GM18907 (cell line): ENCODE results near the gene JMJD4.

Experiments used
- ATAC-seq: cut with Tn5 transposase; IDR thresholded peaks from one replicate; pipeline ENCODE4 v1.9.1; 2021; ENCODE audit warnings: mild to moderate bottlenecking, moderate library complexity; ENCODE audit not compliant: unreplicated experiment

Gene JMJD4

GRCh38 chr1:227769047-227769935 lies 34.2 kb upstream of the JMJD4 start:
- no peak for ATAC-seq

GRCh38 chr1:227768640-227769039 lies 33.5 kb upstream of the JMJD4 start:
- no peak for ATAC-seq

GRCh38 chr1:227768125-227768439 lies 33.0 kb upstream of the JMJD4 start:
- ATAC-seq: no peak

DNA sequence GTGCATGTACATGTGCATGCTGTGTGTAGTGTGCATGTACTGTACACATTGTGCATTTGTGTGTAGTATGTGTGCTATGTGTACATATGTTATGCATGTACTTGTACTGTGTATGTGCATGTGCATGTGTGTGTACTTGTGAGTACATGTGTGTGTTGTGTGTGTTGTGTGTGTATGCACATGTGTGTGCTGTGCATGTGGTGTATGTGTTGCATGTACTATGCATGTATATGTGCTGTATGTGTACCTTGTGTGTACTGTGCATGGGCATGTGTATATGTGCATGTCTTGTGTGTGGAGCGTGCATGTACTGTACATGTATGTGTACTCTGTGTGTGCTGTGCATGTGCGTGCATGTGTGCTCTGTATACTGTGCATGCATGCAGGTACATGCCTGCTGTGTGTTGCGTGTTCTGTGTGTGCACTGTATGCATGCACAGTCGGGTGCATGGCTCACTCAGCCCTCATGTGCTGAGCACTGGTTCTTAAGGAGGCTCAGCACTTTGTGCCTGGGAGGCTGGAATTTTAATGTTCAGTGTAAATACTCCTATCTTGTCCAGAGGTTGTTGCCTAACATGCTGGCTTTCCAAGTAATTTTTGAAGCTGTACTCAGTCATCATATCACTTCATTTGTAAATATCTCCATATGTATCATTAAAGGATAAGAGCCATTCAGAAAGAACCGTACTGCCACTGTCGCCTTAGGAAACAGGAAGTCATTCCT lies 32.5 kb upstream of the JMJD4 start:
- no peak for ATAC-seq

DNA sequence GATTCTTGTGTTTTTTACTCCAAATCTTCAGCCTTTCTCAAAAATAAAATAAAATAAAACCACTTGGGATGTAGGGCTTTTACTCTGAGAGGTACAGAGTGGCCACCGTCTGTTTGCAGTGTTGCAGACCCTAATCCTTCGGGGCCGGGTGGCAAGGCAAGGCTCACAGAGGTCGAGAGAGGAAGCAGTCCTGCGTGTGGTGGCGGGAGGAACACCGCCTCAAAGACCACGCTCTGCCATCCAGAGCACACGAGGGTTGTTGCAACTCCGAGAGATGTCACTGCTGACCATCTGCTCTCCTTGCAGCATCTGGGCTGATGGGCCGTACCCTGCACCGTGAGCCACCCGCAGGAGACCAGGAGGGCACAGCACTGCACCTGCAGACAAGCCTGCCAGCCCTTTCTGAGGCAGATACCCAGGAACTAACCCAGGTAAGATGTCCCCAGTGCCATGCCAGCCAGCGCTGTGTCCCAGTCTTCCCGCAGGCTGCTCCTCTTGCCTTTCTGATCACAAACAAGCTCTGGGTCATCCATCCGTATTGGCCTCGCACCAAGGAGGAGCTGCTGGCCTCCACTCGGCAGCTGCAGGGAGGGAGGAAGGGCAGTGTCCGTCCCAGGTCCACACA lies 31.7 kb upstream of the JMJD4 start:
- ATAC-seq: no peak

DNA sequence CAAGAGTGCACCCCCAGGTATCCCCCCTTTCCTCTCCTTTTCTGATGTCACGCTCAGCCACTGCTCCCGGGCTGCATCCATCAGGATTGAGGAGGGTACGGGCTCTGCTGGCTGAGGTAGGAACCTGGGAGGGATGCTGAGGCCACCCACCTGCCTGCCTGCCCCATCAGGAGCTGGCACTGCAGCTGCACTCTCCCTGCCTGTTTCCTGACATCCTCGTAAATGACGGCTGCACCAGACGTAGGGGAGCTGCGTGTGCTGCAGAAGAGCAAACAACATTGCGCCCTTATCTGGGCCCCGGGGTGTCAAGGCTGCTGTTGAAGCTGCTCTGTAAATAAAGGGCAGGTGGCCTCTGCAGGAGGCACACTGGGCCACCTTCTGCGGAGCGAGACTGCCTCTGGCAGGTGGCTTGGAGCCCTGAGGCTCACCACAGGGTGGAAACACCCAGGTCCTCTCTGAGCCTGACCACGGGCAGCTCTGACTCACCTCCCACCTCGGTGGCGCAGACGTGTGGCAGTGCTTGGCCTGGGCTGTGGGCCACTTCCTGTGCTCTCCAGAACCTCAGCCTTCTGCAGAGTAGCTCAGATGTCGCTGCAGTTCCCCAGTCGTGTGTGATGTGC lies 31.0 kb upstream of the JMJD4 start:
- peak; percentile 38 for ATAC-seq

- no peak for ATAC-seq
Measured at GRCh38 chr1:227765261-227766014, 30.3 kb upstream of the JMJD4 start.

- no peak for ATAC-seq
Measured at GRCh38 chr1:227764019-227764391, 28.9 kb upstream of the JMJD4 start.

- ATAC-seq: no peak
Measured at GRCh38 chr1:227763246-227764018, 28.3 kb upstream of the JMJD4 start.

GRCh38 chr1:227762231-227762911 lies 27.3 kb upstream of the JMJD4 start:
- ATAC-seq: peak; percentile 88

DNA sequence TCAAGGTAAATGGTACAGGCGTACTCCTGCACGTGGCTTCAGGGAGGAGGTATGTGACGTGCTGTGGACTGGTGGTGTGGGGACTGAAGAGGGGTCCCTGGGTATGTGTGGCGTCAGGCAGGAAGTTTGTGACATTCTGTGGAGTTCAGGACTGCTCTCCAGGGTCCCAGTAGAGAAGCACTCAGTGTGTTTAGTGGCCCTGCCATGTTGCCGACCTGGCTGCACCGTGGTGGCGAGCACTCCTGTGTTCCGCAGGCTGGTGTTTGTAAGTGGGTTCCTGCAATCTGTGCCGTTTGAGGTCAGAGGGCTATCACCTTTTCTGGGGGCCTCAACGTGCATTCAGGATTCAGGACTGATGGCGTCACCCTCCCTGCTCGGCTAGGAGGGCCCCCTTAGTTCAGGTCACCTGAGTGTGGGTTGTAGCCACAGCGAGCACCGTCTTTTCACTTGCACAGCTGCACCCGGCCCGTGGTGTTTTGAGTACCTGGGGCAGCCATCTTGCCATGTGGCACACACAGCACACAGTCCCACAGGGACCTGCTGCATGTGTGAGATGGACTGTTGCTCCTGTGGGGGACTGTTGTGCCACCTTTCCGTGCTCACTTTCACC lies 26.6 kb upstream of the JMJD4 start:
- ATAC-seq: no peak

GRCh38 chr1:227760377-227760776 lies 25.3 kb upstream of the JMJD4 start:
- no peak for ATAC-seq

GRCh38 chr1:227759341-227760300 lies 24.5 kb upstream of the JMJD4 start:
- ATAC-seq: no peak

DNA sequence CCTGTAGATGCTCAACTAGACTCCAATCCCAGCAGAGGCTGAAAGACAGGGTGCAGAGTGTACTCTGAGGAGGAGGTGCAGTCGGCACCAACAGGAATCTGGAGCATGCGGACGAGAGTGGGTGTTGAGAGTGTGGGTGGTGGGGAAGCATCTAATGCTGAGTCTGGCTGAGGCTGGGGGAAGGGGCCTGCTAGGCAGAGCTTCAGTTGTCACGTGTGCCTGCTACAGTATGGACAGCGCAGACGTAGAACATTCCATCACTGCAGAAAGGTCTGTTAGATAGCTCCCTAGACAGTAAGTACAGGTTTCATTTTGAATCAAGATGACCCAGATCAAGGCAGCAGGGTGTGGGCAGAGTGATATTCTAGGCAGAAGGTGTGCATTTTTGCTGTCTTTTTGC lies 23.3 kb upstream of the JMJD4 start:
- no peak for ATAC-seq

DNA sequence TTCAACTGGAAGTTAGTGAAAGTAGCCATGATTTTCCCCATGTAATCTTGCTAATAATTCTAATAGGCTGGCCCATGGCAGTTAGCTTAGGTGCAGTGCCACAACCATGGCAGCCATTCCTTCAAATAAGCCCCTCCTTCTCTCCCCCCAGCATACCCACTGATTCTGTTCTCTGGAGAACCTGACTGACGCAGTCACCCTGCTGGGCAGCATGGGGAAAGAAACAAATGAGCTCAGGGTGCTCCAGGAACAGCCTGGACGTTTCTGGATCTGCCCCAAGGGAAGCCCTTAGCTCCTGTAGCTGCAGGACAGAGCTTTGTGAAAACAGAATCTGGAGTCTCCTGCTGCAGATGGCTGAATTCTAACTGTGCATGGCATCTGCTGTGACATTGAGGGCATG lies 22.7 kb upstream of the JMJD4 start:
- no peak for ATAC-seq

GRCh38 chr1:227756172-227756959 lies 21.3 kb upstream of the JMJD4 start:
- no peak for ATAC-seq

DNA sequence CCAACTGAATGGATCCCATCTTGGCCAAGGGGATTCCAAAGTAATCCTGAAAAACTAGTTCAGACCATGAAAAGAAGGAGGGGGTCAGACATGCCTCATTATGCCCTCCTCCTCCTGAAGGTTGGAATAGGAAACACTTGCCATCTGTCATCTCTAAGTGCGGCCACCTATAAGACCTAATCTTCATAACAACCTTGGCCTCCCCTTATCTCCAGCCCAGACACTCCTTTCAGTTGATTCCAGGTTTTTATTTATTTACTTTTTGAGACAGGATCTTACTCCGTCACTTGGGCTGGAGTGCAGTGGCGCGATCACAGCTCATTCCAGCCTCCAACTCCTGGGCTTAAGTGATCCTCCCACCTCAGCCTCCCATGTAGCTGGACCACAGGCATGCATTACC lies 19.9 kb upstream of the JMJD4 start:
- no peak for ATAC-seq
